ENCODE results near the gene GPANK1. TPM values are rescaled to one million over a fixed set of nuclear protein-coding genes. Genes with fewer than 3 reads are reported as not detected.

The GPANK1 gene
- total and polyA plus RNA-seq, 2 of the 13 experiments (the other 11 are each of a cell fraction or from before 2014, with no cell fraction given), result 15.4 to 22.8 TPM

DNA sequence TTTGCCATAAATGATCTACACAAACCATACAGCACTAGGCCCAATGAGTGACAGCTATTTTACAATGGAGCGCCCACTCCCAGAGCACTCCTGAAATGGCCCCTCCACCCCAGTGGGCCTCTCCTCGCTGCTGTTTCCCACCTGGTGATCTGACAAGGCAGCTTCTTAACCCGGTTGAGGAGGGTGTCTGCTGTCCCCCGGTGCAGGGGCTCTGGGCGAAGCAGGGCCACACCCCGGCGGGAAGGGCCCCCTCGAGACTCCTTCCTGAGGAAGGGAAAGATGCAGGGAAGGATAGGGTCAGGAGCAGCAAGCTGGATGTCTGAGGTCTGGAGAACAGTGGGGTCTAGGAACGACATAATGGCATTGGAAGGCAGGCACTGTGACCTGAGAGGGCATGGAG lies 28.1 kb upstream of the GPANK1 start:
- ChIA-PET CTCF (ENCODE audit: low intra/inter-chr PET ratio, low total read pairs) (no interaction called here), POLR2A (interaction anchor here (0.6 to 4.9 kb wide), 3 partner anchors 10 to 135 kb away, joined by 3 to 22 read pairs (median 4); partner anchors contain the start of genes ABHD16A, HSPA1B and MSH5)
- Histone ChIP-seq H2AFZ (ENCODE audit: low read length) (no peak overlapping the region), H4K20me1 (ENCODE audit: insufficient read depth, low read length) (no peaks in the 10 kb centered on the region), H3K27ac (ENCODE audit: extremely low read length, insufficient read depth, low read length) (no peak overlapping the region), H3K9ac (ENCODE audit: insufficient read depth, low read depth, low read length) (no peak overlapping the region), H3K36me3 (replicated peaks in 1 of 2; ENCODE audit: control insufficient read depth in 1 of 2, insufficient read depth in 2 of 2, low read length in 2 of 2) (peaks cover 54 to 84% of the 10 kb centered on the region in 2 experiments), H3K9me3 (ENCODE audit: low read length) (no peaks in the 10 kb centered on the region), H3K4me1 (ENCODE audit: insufficient read depth, low read length) (peaks cover 12% of the 10 kb centered on the region; the same call in 1 of the 2 replicates), H3K79me2 (ENCODE audit: insufficient read depth, low read length) (no peaks in the 10 kb centered on the region), H3K27me3 (ENCODE audit: control insufficient read depth in 1 of 2, insufficient read depth in 2 of 2, low read length in 2 of 2) (no peaks in the 10 kb centered on the region), H3K4me3 (replicated peaks in 1 of 3; ENCODE audit: insufficient read depth in 1 of 3, low read depth in 2 of 3, low read length in 3 of 3) (no peak overlapping the region), H3K4me2 (ENCODE audit: low read depth, low read length) (no peak overlapping the region)
- DNase-seq (ENCODE audit: low spot score), result no peak
- FAIRE-seq, result no peak
- in situ Hi-C loops (cut with HindIII; ENCODE audit: extremely low pct_ligation_motif_present, low pct_unique_long_range_greater_than_20kb) (no loop called here), intact Hi-C loops (cut with micrococcal nuclease; ENCODE audit: unreplicated experiment) (no loop called here)
- no TSS peak for BruUV-seq (replicated peaks)
- WGBS (ENCODE audit: low lambda C conversion rate), result 97% methylated on average over 9 of the region's 9 CpGs
- no peak for ATAC-seq
- TF ChIP-seq NFKB2 (CRISPR knock-in tag; IDR thresholded peaks at IDR 0.05; ENCODE audit: borderline replicate concordance), result no peak
- no peak for TF ChIP-seq ZNF749 (CRISPR knock-in tag; IDR thresholded peaks at IDR 0.05; ENCODE audit: borderline replicate concordance)
- no peak for TF ChIP-seq ZNF549 (CRISPR knock-in tag; IDR thresholded peaks at IDR 0.05)
- TF ChIP-seq, protein P1, sequence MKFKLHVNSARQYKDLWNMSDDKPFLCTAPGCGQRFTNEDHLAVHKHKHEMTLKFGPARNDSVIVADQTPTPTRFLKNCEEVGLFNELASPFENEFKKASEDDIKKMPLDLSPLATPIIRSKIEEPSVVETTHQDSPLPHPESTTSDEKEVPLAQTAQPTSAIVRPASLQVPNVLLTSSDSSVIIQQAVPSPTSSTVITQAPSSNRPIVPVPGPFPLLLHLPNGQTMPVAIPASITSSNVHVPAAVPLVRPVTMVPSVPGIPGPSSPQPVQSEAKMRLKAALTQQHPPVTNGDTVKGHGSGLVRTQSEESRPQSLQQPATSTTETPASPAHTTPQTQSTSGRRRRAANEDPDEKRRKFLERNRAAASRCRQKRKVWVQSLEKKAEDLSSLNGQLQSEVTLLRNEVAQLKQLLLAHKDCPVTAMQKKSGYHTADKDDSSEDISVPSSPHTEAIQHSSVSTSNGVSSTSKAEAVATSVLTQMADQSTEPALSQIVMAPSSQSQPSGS (CRISPR knock-in tag; IDR thresholded peaks at IDR 0.05), result no peak
- TF ChIP-seq ZNF367 (CRISPR knock-in tag; IDR thresholded peaks at IDR 0.05; ENCODE audit: borderline replicate concordance), result no peak
- no peak for TF ChIP-seq ATF7-NPFF (CRISPR knock-in tag; IDR thresholded peaks at IDR 0.05; ENCODE audit: low read depth)
- no peak for TF ChIP-seq BRCA1 (CRISPR knock-in tag; IDR thresholded peaks at IDR 0.05)
- TF ChIP-seq ZZZ3 (CRISPR knock-in tag; IDR thresholded peaks at IDR 0.05; ENCODE audit: borderline replicate concordance), result no peak
- no peak for TF ChIP-seq GPN1 (CRISPR knock-in tag; IDR thresholded peaks at IDR 0.05; ENCODE audit: borderline replicate concordance)
- no peak for TF ChIP-seq CEBPB (IDR thresholded peaks at IDR 0.05; ENCODE audit: borderline replicate concordance, low read depth, low read length)
- no peak for TF ChIP-seq IRF2 (CRISPR knock-in tag; IDR thresholded peaks at IDR 0.05)
- no peak for TF ChIP-seq HDAC1 (CRISPR knock-in tag; IDR thresholded peaks at IDR 0.05)
- TF ChIP-seq HOXA7 (CRISPR knock-in tag; IDR thresholded peaks at IDR 0.05), result no peak
- TF ChIP-seq, protein P2, sequence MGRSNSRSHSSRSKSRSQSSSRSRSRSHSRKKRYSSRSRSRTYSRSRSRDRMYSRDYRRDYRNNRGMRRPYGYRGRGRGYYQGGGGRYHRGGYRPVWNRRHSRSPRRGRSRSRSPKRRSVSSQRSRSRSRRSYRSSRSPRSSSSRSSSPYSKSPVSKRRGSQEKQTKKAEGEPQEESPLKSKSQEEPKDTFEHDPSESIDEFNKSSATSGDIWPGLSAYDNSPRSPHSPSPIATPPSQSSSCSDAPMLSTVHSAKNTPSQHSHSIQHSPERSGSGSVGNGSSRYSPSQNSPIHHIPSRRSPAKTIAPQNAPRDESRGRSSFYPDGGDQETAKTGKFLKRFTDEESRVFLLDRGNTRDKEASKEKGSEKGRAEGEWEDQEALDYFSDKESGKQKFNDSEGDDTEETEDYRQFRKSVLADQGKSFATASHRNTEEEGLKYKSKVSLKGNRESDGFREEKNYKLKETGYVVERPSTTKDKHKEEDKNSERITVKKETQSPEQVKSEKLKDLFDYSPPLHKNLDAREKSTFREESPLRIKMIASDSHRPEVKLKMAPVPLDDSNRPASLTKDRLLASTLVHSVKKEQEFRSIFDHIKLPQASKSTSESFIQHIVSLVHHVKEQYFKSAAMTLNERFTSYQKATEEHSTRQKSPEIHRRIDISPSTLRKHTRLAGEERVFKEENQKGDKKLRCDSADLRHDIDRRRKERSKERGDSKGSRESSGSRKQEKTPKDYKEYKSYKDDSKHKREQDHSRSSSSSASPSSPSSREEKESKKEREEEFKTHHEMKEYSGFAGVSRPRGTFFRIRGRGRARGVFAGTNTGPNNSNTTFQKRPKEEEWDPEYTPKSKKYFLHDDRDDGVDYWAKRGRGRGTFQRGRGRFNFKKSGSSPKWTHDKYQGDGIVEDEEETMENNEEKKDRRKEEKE (IDR thresholded peaks at IDR 0.05), result no peak
- no peak for TF ChIP-seq RARG (CRISPR knock-in tag; IDR thresholded peaks at IDR 0.05; ENCODE audit: low read depth)
- no peak for TF ChIP-seq KDM4B (CRISPR knock-in tag; IDR thresholded peaks at IDR 0.05)
- no peak for TF ChIP-seq PRMT3 (CRISPR knock-in tag; IDR thresholded peaks at IDR 0.05; ENCODE audit: borderline replicate concordance, low read depth)
- TF ChIP-seq KLF12 (CRISPR knock-in tag; IDR thresholded peaks at IDR 0.05; ENCODE audit: borderline replicate concordance), result no peak
- TF ChIP-seq, protein P3, sequence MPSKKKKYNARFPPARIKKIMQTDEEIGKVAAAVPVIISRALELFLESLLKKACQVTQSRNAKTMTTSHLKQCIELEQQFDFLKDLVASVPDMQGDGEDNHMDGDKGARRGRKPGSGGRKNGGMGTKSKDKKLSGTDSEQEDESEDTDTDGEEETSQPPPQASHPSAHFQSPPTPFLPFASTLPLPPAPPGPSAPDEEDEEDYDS (CRISPR knock-in tag; IDR thresholded peaks at IDR 0.05), result no peak
- TF ChIP-seq SIN3A (IDR thresholded peaks at IDR 0.05; ENCODE audit: borderline replicate concordance, low read depth, low read length), result no peak

All from HepG2 (cell line).